Endothelial cell of umbilical vein (primary cell): Measurements from ENCODE around the gene CADPS. TPM values are rescaled to one million over a fixed set of nuclear protein-coding genes. Genes with fewer than 3 reads are reported as not detected.

Source experiments
- BruUV-seq: library from RNA; stranded (reverse); fragments of 400-500 nt; replicated peaks from 2 replicates; lab custom pipeline; 2021; lab: Mats Ljungman, UMichigan
- CTCF ChIA-PET: fragments of 300-600, 350-600 bp; sonication (Branson Sonifier 250); formaldehyde crosslinking; loops from one replicate; lab custom pipeline; 2021; ENCODE audit warnings: antibody characterized with exemption, inconsistent platforms; lab: Charles Lee
- POLR2A ChIA-PET: fragments of 300-600, 350-600 bp; sonication (Branson Sonifier 250); formaldehyde crosslinking; loops from one replicate; lab custom pipeline; 2021; ENCODE audit warnings: antibody characterized with exemption, inconsistent platforms; lab: Charles Lee
- DNase-seq: peaks from one replicate; pipeline ENCODE4 v3.0.0-alpha.2; 2011; ENCODE audit warnings: low read depth, low spot score
- FAIRE-seq: peaks from 2 replicates; lab custom pipeline; 2011; peaks lifted over from hg19 to GRCh38; lab: Jason Lieb, UNC
- H2AFZ ChIP-seq: 2 replicates; pipeline ENCODE4 v1.6.0; 2012; ENCODE audit warnings: low read depth, low read length, control low read depth, inconsistent platforms
- H3K27ac ChIP-seq: 2 replicates; pipeline ENCODE4 v1.5.1; 2011; ENCODE audit warnings: low read depth, mild to moderate bottlenecking, control low read depth, low read length, moderate library complexity; ENCODE audit not compliant: insufficient read depth
- H3K27me3 ChIP-seq, 2 experiments: 2 replicates each; pipeline versions ENCODE4 v1.6.0 to v1.6.1; 2011; ENCODE audit warnings: low read length in 2 of 2, mixed read lengths in 1 of 2; ENCODE audit not compliant: control insufficient read depth in 2 of 2, insufficient read depth in 2 of 2
- H3K36me3 ChIP-seq, 2 experiments: 2 replicates in 1 of 2; 3 replicates in 1 of 2; pipeline ENCODE4 v1.5.1; 2011; ENCODE audit warnings: low read length in 2 of 2, mild to moderate bottlenecking in 1 of 2, moderate library complexity in 1 of 2; ENCODE audit not compliant: control insufficient read depth in 2 of 2, insufficient read depth in 2 of 2; ENCODE audit errors: extremely low read depth in 1 of 2
- H3K4me1 ChIP-seq: 3 replicates; pipeline ENCODE4 v1.5.1; 2011; ENCODE audit warnings: mild to moderate bottlenecking, low read length; ENCODE audit not compliant: control insufficient read depth, insufficient read depth; ENCODE audit errors: extremely low read depth
- H3K4me2 ChIP-seq: 2 replicates; pipeline ENCODE4 v1.6.1; 2011; ENCODE audit warnings: low read length, control low read depth, mixed read lengths; ENCODE audit not compliant: insufficient read depth
- H3K4me3 ChIP-seq, 3 experiments: fragments of 200-600 bp in 1 of 3; sonication (generic), shearing (Covaris generic) in 1 of 3; replicated peaks in 1 of 3; 2 replicates each; pipeline ENCODE4 v1.5.1; 2011 to 2016; ENCODE audit warnings: control low read depth in 3 of 3, low read length in 3 of 3, mild to moderate bottlenecking in 2 of 3, inconsistent platforms in 1 of 3, low read depth in 1 of 3, moderate library complexity in 1 of 3; ENCODE audit not compliant: insufficient read depth in 1 of 3
- H3K79me2 ChIP-seq: 2 replicates; pipeline ENCODE4 v1.6.0; 2012; ENCODE audit warnings: low read length, inconsistent platforms; ENCODE audit not compliant: control insufficient read depth, insufficient read depth
- H3K9ac ChIP-seq: replicated peaks from 2 replicates; pipeline ENCODE3; 2011; ENCODE audit warnings: low read length, control low read depth; ENCODE audit not compliant: insufficient read depth; ENCODE audit errors: extremely low read depth
- H3K9me1 ChIP-seq: replicated peaks from 3 replicates; pipeline ENCODE4 v1.6.0; 2011; ENCODE audit warnings: mild to moderate bottlenecking, low read length; ENCODE audit not compliant: control insufficient read depth, insufficient read depth; ENCODE audit errors: extremely low read depth
- H3K9me3 ChIP-seq: replicated peaks from 2 replicates; pipeline ENCODE4 v1.5.1; 2012; ENCODE audit warnings: low read length, inconsistent platforms; ENCODE audit not compliant: control insufficient read depth, insufficient read depth
- H4K20me1 ChIP-seq: replicated peaks from 2 replicates; pipeline ENCODE3; 2011; ENCODE audit warnings: mild to moderate bottlenecking, low read length; ENCODE audit not compliant: control insufficient read depth, insufficient read depth; ENCODE audit errors: extremely low read depth
- CTCF ChIP-seq, 2 donors: IDR thresholded peaks; 1 replicate in 1 of 2; 2 replicates in 1 of 2; pipeline ENCODE4 v1.5.1; 2011; ENCODE audit warnings: low read length in 2 of 2, mild to moderate bottlenecking in 2 of 2, moderate library complexity in 2 of 2, control low read depth in 1 of 2, inconsistent platforms in 1 of 2, low read depth in 1 of 2; ENCODE audit not compliant: insufficient read depth in 1 of 2; ENCODE audit errors: extremely low read depth in 1 of 2
- EZH2 ChIP-seq: IDR thresholded peaks from 2 replicates; pipeline ENCODE4 v1.6.1; 2012; ENCODE audit warnings: borderline replicate concordance, low read depth, mild to moderate bottlenecking, moderate library complexity, low read length, inconsistent platforms; ENCODE audit not compliant: severe bottlenecking
- FOS ChIP-seq: IDR thresholded peaks from 2 replicates; pipeline ENCODE4 v1.6.1; 2011; ENCODE audit warnings: mild to moderate bottlenecking, low read length, moderate library complexity, borderline replicate concordance; ENCODE audit not compliant: insufficient read depth
- GATA2 ChIP-seq: IDR thresholded peaks from 2 replicates; pipeline ENCODE4 v1.7.0; 2011; ENCODE audit warnings: low read depth, mild to moderate bottlenecking, moderate library complexity, mixed read lengths, low read length; ENCODE audit not compliant: insufficient read length, insufficient read depth
- JUN ChIP-seq: IDR thresholded peaks from 2 replicates; pipeline ENCODE4 v1.6.1; 2011; ENCODE audit warnings: borderline replicate concordance, low read depth; ENCODE audit not compliant: insufficient read length, insufficient read depth
- MAX ChIP-seq: IDR thresholded peaks from 2 replicates; pipeline ENCODE4 v1.6.1; 2011; ENCODE audit not compliant: insufficient read depth, insufficient read length
- MYC ChIP-seq: IDR thresholded peaks from one replicate; pipeline ENCODE4 v1.6.1; 2011; ENCODE audit warnings: mild to moderate bottlenecking, low read depth, low read length
- POLR2A ChIP-seq: IDR thresholded peaks from 2 replicates; pipeline ENCODE4 v1.6.1; 2012; ENCODE audit warnings: low read depth, mild to moderate bottlenecking, control low read depth, low read length
- POLR2AphosphoS5 ChIP-seq: IDR thresholded peaks from 2 replicates; pipeline ENCODE4 v1.6.1; 2012; ENCODE audit warnings: low read depth, mild to moderate bottlenecking, control low read depth, low read length, moderate library complexity; ENCODE audit not compliant: insufficient read depth
- dilution Hi-C: fragments of 300-500 bp; cut with MboI; formaldehyde crosslinking; loops from one replicate; pipeline ENCODE4 v1.15.0; 2019; ENCODE audit warnings: low sequenced_read_pairs; ENCODE audit not compliant: extremely low pct_ligation_motif_present
- intact Hi-C: fragments of 100-400 bp; cut with micrococcal nuclease; formaldehyde crosslinking; loops from one replicate; pipeline ENCODE4 v1.10.0; 2022
- polyA plus RNA-seq, 4 experiments: library from polyadenylated mRNA; depleted of rRNA in 3 of 4; stranded (reverse) in 3 of 4; unstranded in 1 of 4; fragments of >200 nt; gene quantifications; 2 replicates each; pipeline versions ENCODE4 v1.2.1 to v1.2.3, GENCODE V29; 2011 to 2012; ENCODE audit warnings: missing spikeins in 1 of 4
- total RNA-seq: library from RNA; stranded (reverse); gene quantifications from 2 replicates; pipeline ENCODE4 v1.2.3, GENCODE V29; 2021

The CADPS gene
- total and polyA plus RNA-seq, 2 donors (not counting 3 experiments of a cell fraction or from before 2014, with no cell fraction given), result not detected

GRCh38 chr3:62749657-62750056 is 125.6 kb downstream of the CADPS start:
- intact Hi-C loops (no loop called here), dilution Hi-C loops (no loop called here)
- Histone ChIP-seq H3K27me3 (no peaks in the 10 kb centered on the region), H3K9me1 (no peaks in the 10 kb centered on the region), H3K36me3 (no peaks in the 10 kb centered on the region), H3K4me2 (no peak overlapping the region), H3K9ac (no peak overlapping the region), H4K20me1 (no peaks in the 10 kb centered on the region), H2AFZ (no peak overlapping the region), H3K4me3 (no peak overlapping the region), H3K79me2 (no peaks in the 10 kb centered on the region), H3K27ac (no peak overlapping the region), H3K9me3 (no peaks in the 10 kb centered on the region), H3K4me1 (no peaks in the 10 kb centered on the region)
- BruUV-seq, result no TSS peak
- DNase-seq, result no peak
- TF ChIP-seq EZH2 (no peak), CTCF (IDR thresholded peaks at IDR 0.05; ENCODE audit: extremely low read depth in 1 of 2, insufficient read depth in 1 of 2, low read depth in 1 of 2, low read length in 2 of 2) (no peak), MYC (no peak), POLR2A (no peak), JUN (no peak), GATA2 (no peak), FOS (no peak), POLR2AphosphoS5 (no peak), MAX (no peak)
- no peak for FAIRE-seq
- ChIA-PET CTCF (interaction anchor here (0.6 kb wide), 1 partner anchor 367 kb away, joined by 3 read pairs; no protein-coding TSS in a partner anchor), POLR2A (no interaction called here)
